OCI-LY3 (cell line): ENCODE data around the gene KLHL4.

Experiments used
- EZH2phosphoT487 ChIP-seq: fragments of 200-600 bp; shearing (Covaris generic); IDR thresholded peaks from 2 replicates; pipeline ENCODE4 v1.6.1; 2018; ENCODE audit warnings: antibody characterized with exemption, mixed run types, low read depth
- TF ChIP-seq, protein P1 (sequence below): fragments of 200-600, 300-600 bp; sonication (generic); IDR thresholded peaks from 2 replicates; pipeline ENCODE4 v1.5.1; 2014; ENCODE audit warnings: antibody characterized with exemption, low read length, low read depth

DNA sequence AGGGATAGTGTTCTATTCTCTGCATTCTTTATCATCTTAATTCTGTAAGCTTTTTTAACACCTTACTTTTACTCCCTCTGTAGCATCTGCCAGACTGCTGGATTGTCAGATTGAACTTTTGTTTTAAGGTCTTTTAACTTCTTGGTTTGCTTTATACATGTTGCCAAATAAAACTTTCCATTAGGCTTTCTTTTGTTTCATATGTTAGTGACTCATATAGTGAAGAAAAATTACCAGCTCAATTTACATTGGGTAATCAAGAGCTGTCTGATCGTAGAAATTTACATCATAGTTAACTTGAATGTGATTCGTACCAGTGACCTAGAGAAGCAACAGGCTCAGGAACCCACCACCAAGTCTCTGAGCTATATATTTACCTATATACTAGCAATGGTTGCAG is 28.5 kb upstream of the KLHL4 start:
- TF ChIP-seq, protein P1, sequence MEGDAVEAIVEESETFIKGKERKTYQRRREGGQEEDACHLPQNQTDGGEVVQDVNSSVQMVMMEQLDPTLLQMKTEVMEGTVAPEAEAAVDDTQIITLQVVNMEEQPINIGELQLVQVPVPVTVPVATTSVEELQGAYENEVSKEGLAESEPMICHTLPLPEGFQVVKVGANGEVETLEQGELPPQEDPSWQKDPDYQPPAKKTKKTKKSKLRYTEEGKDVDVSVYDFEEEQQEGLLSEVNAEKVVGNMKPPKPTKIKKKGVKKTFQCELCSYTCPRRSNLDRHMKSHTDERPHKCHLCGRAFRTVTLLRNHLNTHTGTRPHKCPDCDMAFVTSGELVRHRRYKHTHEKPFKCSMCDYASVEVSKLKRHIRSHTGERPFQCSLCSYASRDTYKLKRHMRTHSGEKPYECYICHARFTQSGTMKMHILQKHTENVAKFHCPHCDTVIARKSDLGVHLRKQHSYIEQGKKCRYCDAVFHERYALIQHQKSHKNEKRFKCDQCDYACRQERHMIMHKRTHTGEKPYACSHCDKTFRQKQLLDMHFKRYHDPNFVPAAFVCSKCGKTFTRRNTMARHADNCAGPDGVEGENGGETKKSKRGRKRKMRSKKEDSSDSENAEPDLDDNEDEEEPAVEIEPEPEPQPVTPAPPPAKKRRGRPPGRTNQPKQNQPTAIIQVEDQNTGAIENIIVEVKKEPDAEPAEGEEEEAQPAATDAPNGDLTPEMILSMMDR, result no peak
- TF ChIP-seq EZH2phosphoT487, result no peak
